ENCODE measurements around the gene GP9.

GRCh38 chr3:129063091-129063640 lies 2.6 kb downstream of the GP9 start:
- TF ChIP-seq, protein P1, sequence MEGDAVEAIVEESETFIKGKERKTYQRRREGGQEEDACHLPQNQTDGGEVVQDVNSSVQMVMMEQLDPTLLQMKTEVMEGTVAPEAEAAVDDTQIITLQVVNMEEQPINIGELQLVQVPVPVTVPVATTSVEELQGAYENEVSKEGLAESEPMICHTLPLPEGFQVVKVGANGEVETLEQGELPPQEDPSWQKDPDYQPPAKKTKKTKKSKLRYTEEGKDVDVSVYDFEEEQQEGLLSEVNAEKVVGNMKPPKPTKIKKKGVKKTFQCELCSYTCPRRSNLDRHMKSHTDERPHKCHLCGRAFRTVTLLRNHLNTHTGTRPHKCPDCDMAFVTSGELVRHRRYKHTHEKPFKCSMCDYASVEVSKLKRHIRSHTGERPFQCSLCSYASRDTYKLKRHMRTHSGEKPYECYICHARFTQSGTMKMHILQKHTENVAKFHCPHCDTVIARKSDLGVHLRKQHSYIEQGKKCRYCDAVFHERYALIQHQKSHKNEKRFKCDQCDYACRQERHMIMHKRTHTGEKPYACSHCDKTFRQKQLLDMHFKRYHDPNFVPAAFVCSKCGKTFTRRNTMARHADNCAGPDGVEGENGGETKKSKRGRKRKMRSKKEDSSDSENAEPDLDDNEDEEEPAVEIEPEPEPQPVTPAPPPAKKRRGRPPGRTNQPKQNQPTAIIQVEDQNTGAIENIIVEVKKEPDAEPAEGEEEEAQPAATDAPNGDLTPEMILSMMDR (IDR thresholded peaks at IDR 0.05) = no peak
- no peak for TF ChIP-seq EP300 (IDR thresholded peaks at IDR 0.05; ENCODE audit: low read depth)
